IMR-90 (cell line): ENCODE data around the gene ADCK1.
A peak's percentile ranks its signal among the peaks of the same experiment; 100 is the strongest.

Experiments
- MAZ ChIP-seq: IDR thresholded peaks from 2 replicates; pipeline ENCODE4 v1.6.1; 2012; ENCODE audit warnings: low read depth, mild to moderate bottlenecking, low read length, improper control_type of control experiment, moderate library complexity, borderline replicate concordance
- POLR2A ChIP-seq: IDR thresholded peaks from 2 replicates; pipeline ENCODE4 v1.6.1; 2012; ENCODE audit warnings: mild to moderate bottlenecking, low read depth, low read length
- RAD21 ChIP-seq: IDR thresholded peaks from 2 replicates; pipeline ENCODE4 v1.6.1; 2012; ENCODE audit warnings: low read length, improper control_type of control experiment
- RFX5 ChIP-seq: IDR thresholded peaks from 2 replicates; pipeline ENCODE4 v1.8.0; 2012; ENCODE audit warnings: low read depth, mild to moderate bottlenecking, low read length, moderate library complexity
- TF ChIP-seq, protein P1 (sequence below): conservative IDR thresholded peaks from 2 replicates; pipeline ENCODE4 v1.5.1; 2012; ENCODE audit warnings: mild to moderate bottlenecking, low read depth, low read length, improper control_type of control experiment
- TF ChIP-seq, protein P2 (sequence below): fragments of 150-350 bp; IDR thresholded peaks from 2 replicates; pipeline ENCODE4 v1.6.1; 2017; ENCODE audit warnings: mild to moderate bottlenecking, antibody characterized with exemption, low read length, low read depth

DNA sequence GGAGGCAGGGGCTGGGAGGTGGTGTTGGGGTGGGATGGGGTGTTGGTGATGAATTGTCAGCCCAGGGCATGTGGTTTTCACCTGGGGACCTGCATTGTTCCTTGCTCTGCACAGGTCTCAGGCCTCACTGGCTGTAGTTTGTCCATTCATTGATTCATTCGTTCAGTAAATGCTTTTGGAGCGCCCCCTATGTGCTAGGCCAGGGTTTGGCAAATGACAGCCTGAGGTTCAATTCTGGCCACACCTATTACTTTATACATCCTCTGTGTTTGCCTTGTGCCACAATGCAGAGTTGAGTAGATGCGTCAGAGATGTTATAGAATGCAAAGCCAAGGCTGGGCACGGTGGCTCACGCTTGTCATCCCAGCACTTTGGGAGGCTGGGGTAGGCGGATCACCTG lies 4.7 kb downstream of the ADCK1 start:
- no peak for TF ChIP-seq POLR2A
- TF ChIP-seq, protein P1, sequence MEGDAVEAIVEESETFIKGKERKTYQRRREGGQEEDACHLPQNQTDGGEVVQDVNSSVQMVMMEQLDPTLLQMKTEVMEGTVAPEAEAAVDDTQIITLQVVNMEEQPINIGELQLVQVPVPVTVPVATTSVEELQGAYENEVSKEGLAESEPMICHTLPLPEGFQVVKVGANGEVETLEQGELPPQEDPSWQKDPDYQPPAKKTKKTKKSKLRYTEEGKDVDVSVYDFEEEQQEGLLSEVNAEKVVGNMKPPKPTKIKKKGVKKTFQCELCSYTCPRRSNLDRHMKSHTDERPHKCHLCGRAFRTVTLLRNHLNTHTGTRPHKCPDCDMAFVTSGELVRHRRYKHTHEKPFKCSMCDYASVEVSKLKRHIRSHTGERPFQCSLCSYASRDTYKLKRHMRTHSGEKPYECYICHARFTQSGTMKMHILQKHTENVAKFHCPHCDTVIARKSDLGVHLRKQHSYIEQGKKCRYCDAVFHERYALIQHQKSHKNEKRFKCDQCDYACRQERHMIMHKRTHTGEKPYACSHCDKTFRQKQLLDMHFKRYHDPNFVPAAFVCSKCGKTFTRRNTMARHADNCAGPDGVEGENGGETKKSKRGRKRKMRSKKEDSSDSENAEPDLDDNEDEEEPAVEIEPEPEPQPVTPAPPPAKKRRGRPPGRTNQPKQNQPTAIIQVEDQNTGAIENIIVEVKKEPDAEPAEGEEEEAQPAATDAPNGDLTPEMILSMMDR = peak; percentile 29
- TF ChIP-seq RAD21 = no peak
- TF ChIP-seq RFX5 = no peak
- TF ChIP-seq MAZ = no peak
- TF ChIP-seq, protein P2, sequence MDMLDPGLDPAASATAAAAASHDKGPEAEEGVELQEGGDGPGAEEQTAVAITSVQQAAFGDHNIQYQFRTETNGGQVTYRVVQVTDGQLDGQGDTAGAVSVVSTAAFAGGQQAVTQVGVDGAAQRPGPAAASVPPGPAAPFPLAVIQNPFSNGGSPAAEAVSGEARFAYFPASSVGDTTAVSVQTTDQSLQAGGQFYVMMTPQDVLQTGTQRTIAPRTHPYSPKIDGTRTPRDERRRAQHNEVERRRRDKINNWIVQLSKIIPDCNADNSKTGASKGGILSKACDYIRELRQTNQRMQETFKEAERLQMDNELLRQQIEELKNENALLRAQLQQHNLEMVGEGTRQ = no peak
